ENCODE results near the gene SLC25A45.

SLC25A45 gene

DNA sequence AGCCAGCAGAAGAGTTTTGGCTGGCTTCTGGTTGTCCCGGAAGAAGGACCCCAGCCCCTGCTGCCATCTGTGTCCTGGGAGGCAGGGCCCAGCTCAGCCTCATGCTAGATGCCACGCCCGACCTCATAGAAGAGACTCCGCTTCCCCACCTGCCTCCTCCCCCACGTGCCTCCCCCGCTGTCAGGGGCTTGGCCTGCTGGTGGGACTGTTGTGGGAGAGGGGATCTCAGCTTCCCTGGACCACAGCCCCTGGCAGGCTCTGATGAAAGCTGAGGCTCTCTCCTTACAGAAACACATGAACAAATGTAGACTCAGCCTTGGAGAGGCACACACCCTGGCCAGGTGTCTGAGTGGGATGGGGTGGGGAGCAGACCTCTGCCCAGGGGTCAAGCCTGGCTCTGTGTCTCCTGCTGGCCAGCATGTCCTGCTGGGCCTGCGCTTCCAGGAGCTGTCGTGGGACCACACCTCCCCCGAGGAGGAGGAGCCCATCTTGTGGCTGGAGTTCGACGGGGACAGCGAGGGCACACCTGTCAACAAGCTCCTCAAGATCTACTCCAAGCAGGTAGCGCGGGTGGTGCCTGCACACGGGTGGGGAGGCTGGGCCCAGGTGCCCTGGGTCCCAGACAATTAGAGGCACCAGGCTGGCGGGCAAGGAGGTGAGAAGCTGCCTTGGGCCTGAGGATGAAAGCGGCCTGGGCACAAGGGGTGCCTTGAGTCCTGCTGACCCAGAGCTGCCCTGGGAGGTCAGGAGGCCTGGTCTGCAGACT lies 18.0 kb upstream of the SLC25A45 start:
- TF ChIP-seq, protein P1, sequence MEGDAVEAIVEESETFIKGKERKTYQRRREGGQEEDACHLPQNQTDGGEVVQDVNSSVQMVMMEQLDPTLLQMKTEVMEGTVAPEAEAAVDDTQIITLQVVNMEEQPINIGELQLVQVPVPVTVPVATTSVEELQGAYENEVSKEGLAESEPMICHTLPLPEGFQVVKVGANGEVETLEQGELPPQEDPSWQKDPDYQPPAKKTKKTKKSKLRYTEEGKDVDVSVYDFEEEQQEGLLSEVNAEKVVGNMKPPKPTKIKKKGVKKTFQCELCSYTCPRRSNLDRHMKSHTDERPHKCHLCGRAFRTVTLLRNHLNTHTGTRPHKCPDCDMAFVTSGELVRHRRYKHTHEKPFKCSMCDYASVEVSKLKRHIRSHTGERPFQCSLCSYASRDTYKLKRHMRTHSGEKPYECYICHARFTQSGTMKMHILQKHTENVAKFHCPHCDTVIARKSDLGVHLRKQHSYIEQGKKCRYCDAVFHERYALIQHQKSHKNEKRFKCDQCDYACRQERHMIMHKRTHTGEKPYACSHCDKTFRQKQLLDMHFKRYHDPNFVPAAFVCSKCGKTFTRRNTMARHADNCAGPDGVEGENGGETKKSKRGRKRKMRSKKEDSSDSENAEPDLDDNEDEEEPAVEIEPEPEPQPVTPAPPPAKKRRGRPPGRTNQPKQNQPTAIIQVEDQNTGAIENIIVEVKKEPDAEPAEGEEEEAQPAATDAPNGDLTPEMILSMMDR (IDR thresholded peaks at IDR 0.05), result no peak
- no peak for TF ChIP-seq ZFX (IDR thresholded peaks at IDR 0.05; ENCODE audit: borderline replicate concordance)

DNA sequence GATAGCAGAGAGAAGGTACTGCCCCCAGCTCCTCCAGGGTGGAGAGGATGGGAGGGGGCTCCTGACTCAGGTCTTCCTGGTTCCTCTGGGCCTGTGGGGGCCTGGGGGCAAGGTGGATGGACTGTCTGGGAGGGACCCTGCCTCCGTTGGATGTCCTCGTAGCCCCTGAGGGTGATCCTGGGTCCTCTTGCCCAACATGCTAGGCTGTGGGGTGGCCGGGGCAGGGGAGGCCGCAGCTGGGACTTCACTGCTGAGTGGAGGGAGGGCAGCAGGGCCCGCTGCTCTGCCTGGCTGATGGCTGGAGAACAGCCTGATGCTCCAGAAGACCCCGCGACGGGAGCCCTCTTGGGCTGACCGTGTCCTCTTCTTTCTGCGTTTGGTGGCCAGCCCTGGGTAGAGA lies 17.4 kb upstream of the SLC25A45 start:
- no peak overlapping the region for H3K27ac ChIP-seq
- TF ChIP-seq, protein P1 (IDR thresholded peaks at IDR 0.05), result no peak
- no peak for TF ChIP-seq ZFX (IDR thresholded peaks at IDR 0.05; ENCODE audit: borderline replicate concordance)

More for the DNA sequence above, 18.0 kb upstream of the SLC25A45 start:
- no peak overlapping the region for H3K27ac ChIP-seq

DNA sequence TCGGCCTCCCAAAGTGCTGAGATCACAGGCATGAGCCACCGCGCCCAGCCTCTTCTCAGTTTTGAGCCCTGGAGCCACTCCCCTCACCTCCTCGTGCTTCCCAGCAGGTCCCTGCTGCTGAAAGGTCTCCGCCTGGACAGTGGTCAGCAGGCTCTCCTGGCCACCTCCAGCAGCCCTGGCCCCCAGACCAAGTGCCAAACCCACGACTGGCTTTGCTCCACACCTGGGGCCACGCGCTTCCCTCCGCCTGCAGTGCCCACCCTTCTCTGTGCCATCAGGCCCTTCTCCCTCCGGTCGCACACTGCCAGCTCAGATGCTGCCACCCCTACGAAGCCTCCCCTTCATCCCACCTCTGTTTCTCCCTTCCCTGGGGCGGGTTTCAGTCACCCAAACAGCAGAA lies 16.8 kb upstream of the SLC25A45 start:
- no peak overlapping the region for H3K27ac ChIP-seq
- TF ChIP-seq ZFX (IDR thresholded peaks at IDR 0.05; ENCODE audit: borderline replicate concordance), result no peak
- TF ChIP-seq, protein P1 (IDR thresholded peaks at IDR 0.05), result no peak

DNA sequence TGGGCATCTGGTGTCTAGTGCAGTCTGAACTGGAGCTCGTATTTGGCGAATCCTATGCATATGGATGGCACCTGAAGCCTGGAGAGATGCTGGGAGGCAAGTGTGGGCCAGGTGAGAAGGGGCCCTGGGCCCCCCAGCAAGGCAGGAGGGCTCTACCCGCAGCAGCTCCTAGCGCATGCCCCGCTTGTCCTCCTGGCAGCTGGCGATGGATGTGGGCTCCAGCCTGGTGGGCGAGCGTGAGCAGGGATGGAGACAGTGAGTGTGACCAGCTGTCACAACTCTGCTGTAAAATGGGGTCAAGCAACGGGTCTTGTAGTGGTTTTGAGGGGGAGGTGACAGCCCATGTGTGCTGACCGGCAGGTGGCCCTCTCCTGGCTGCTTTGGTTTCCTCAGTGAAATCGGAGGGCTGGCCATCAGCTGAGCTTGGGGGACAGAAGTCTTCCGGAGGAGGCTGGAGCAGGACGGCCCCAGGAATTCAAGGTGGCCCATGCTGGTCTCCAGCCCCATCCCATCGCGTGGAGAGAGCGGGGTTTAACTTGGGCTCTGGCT lies 16.0 kb upstream of the SLC25A45 start:
- no peak for TF ChIP-seq ZFX (IDR thresholded peaks at IDR 0.05; ENCODE audit: borderline replicate concordance)
- TF ChIP-seq, protein P1 (IDR thresholded peaks at IDR 0.05), result no peak
- H3K27ac ChIP-seq, result no peak overlapping the region

DNA sequence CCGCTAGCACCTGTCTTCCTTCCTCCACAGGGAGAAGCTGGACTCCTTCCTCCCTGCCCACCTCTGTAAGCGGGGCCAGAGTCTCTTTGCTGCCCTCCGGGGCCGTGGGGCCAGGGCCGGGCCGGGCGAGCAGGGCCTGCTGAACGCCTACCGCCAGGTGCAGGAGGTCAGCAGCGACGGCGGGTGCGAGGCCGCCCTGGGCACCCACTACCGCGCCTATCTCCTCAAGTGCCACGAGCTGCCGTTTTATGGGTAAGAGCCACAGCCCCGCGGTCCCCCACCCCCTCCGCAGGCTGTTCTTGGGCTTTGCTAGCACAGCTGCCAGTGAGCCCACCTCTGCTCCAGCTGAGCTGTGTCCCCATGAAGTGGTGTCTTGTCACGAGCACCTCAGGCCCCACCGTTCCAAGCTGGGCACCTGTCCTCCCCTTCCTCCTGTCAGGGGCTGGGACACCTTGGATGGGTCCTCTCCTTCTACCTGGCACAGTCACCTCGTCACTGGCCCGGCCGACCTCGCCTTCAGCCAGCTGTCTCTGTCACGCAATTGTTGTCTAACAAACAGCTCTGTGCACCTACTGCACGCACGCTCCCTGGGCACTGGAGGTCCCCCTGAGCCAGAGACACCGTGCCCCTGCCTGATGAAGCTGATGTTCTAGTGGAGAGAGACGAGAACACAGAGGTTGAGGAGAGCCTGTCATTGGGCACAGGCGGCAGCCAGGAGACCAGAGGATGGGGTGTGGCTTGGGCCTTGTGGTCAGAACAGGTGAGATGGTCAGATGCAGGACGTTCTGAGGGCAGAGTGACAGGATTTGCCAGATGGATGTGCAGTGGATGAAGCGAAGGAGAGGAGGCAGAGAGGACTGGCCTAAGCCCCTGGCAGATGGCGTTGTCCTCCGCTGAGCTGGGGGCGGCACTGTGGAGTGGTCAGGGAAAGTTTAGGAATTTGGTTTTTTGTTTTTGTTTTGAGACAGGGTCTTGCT lies 14.6 kb upstream of the SLC25A45 start:
- TF ChIP-seq, protein P1 (IDR thresholded peaks at IDR 0.05), result no peak
- no peak for TF ChIP-seq ZFX (IDR thresholded peaks at IDR 0.05; ENCODE audit: borderline replicate concordance)
- H3K27ac ChIP-seq, result no peak overlapping the region

DNA sequence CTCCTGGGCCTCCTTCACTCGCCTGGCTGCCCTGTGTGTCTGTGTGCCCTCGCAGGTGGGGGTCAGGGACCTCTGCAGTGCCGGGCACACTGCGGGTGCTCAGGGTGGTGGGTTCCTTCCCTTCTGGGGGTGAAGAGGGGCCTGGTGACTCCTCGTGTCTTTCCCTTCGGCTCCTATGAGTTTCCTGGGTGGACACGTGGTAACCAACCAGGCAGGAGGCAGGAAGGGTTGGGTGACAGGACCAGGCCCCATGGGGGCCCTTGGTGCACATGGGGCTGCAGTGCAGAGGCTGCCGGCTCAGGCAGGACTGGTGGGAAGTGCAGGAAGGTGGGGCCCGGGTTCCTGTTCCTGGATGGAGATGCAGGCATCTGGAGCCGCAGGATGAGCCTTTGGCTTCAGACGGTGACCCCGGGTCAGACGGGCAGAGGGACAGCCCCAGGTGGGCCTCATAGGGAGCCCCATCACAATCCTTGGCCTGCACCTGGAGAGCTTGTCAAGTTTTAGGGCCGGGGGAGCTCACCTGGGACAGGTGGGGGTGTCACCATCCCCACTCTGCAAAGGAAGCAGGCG lies 13.6 kb upstream of the SLC25A45 start:
- no peak overlapping the region for H3K27ac ChIP-seq
- no peak for TF ChIP-seq ZFX (IDR thresholded peaks at IDR 0.05; ENCODE audit: borderline replicate concordance)
- TF ChIP-seq, protein P1 (IDR thresholded peaks at IDR 0.05), result no peak

Measured in 22Rv1 (cell line).